ENCODE data around the gene FOSL1.

DNA sequence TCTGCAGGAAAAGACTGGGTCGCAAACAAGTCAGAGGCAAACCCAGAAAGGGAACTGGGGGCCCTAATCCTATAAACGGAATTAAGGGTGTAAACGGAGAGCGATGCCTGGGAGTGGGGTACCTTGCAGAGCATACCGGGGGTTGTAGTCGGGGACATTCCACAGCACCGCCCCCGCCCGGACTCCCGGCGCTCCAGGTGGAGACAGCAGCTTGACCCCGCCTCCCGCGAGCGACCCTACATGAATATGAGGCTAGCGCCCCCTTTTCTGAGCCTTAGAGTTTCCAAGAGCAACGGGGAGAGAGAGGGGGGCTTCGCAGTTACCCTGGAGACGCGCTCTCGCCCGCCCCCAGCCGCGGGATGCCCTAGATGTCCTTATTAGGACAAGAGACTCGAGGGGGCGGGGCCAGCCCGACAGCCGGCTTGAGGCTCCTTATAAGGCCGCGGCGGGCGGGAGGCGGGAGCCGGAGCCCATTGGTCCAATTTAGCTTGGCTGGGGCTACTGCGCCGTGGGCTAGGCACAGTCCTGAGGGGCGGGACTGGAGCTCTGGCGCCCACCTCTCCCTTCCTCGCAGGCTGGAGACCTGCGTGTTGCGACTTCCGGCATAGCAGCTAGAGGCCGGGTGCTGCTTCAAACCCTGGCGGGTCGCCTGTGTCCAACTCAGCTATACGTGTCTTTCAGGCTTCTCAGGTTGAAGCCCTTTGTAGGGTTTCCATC is 40.9 kb downstream of the FOSL1 start:
- TF ChIP-seq RAD21 (IDR thresholded peaks at IDR 0.05), result no peak
- TF ChIP-seq, protein P1, sequence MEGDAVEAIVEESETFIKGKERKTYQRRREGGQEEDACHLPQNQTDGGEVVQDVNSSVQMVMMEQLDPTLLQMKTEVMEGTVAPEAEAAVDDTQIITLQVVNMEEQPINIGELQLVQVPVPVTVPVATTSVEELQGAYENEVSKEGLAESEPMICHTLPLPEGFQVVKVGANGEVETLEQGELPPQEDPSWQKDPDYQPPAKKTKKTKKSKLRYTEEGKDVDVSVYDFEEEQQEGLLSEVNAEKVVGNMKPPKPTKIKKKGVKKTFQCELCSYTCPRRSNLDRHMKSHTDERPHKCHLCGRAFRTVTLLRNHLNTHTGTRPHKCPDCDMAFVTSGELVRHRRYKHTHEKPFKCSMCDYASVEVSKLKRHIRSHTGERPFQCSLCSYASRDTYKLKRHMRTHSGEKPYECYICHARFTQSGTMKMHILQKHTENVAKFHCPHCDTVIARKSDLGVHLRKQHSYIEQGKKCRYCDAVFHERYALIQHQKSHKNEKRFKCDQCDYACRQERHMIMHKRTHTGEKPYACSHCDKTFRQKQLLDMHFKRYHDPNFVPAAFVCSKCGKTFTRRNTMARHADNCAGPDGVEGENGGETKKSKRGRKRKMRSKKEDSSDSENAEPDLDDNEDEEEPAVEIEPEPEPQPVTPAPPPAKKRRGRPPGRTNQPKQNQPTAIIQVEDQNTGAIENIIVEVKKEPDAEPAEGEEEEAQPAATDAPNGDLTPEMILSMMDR (IDR thresholded peaks at IDR 0.05; ENCODE audit: low read depth, low read length, missing input control), result no peak
- no peak for TF ChIP-seq RXRA (IDR thresholded peaks at IDR 0.05)
- peak; percentile 77 for TF ChIP-seq TAF1 (conservative IDR thresholded peaks at IDR 0.05)
- TF ChIP-seq, protein P2, sequence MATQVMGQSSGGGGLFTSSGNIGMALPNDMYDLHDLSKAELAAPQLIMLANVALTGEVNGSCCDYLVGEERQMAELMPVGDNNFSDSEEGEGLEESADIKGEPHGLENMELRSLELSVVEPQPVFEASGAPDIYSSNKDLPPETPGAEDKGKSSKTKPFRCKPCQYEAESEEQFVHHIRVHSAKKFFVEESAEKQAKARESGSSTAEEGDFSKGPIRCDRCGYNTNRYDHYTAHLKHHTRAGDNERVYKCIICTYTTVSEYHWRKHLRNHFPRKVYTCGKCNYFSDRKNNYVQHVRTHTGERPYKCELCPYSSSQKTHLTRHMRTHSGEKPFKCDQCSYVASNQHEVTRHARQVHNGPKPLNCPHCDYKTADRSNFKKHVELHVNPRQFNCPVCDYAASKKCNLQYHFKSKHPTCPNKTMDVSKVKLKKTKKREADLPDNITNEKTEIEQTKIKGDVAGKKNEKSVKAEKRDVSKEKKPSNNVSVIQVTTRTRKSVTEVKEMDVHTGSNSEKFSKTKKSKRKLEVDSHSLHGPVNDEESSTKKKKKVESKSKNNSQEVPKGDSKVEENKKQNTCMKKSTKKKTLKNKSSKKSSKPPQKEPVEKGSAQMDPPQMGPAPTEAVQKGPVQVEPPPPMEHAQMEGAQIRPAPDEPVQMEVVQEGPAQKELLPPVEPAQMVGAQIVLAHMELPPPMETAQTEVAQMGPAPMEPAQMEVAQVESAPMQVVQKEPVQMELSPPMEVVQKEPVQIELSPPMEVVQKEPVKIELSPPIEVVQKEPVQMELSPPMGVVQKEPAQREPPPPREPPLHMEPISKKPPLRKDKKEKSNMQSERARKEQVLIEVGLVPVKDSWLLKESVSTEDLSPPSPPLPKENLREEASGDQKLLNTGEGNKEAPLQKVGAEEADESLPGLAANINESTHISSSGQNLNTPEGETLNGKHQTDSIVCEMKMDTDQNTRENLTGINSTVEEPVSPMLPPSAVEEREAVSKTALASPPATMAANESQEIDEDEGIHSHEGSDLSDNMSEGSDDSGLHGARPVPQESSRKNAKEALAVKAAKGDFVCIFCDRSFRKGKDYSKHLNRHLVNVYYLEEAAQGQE (IDR thresholded peaks at IDR 0.05), result peak; percentile 82
- TF ChIP-seq SP1 (IDR thresholded peaks at IDR 0.05), result peak; percentile 63
- TF ChIP-seq FOXA1 (IDR thresholded peaks at IDR 0.05), result no peak
- TF ChIP-seq, protein P3, sequence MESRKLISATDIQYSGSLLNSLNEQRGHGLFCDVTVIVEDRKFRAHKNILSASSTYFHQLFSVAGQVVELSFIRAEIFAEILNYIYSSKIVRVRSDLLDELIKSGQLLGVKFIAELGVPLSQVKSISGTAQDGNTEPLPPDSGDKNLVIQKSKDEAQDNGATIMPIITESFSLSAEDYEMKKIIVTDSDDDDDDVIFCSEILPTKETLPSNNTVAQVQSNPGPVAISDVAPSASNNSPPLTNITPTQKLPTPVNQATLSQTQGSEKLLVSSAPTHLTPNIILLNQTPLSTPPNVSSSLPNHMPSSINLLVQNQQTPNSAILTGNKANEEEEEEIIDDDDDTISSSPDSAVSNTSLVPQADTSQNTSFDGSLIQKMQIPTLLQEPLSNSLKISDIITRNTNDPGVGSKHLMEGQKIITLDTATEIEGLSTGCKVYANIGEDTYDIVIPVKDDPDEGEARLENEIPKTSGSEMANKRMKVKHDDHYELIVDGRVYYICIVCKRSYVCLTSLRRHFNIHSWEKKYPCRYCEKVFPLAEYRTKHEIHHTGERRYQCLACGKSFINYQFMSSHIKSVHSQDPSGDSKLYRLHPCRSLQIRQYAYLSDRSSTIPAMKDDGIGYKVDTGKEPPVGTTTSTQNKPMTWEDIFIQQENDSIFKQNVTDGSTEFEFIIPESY (IDR thresholded peaks at IDR 0.05), result no peak
- TF ChIP-seq YY1 (IDR thresholded peaks at IDR 0.05), result peak; percentile 53
- no peak for TF ChIP-seq JUND (IDR thresholded peaks at IDR 0.05)
- TF ChIP-seq, protein P4, sequence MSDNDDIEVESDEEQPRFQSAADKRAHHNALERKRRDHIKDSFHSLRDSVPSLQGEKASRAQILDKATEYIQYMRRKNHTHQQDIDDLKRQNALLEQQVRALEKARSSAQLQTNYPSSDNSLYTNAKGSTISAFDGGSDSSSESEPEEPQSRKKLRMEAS (IDR thresholded peaks at IDR 0.05), result peak; percentile 12
- peak; percentile 74 to 75 for TF ChIP-seq EGR1 (IDR thresholded peaks at IDR 0.05; ENCODE audit: low read depth in 2 of 2)
- peak in 1 of 2 donors; percentile 19 for TF ChIP-seq GABPA (IDR thresholded peaks at IDR 0.05 in 1 of 2, conservative IDR thresholded peaks at IDR 0.05 in 1 of 2)

Measured in liver (tissue), 3 donors.